GM12874 (cell line): ENCODE measurements around the gene EHD1.

ENCODE experiments used
- TF ChIP-seq, protein P1 (sequence below): IDR thresholded peaks from 2 replicates; pipeline ENCODE4 v1.5.1; 2011; ENCODE audit warnings: low read depth, mild to moderate bottlenecking, control low read depth, low read length, moderate library complexity; ENCODE audit not compliant: insufficient read depth

The EHD1 gene

DNA sequence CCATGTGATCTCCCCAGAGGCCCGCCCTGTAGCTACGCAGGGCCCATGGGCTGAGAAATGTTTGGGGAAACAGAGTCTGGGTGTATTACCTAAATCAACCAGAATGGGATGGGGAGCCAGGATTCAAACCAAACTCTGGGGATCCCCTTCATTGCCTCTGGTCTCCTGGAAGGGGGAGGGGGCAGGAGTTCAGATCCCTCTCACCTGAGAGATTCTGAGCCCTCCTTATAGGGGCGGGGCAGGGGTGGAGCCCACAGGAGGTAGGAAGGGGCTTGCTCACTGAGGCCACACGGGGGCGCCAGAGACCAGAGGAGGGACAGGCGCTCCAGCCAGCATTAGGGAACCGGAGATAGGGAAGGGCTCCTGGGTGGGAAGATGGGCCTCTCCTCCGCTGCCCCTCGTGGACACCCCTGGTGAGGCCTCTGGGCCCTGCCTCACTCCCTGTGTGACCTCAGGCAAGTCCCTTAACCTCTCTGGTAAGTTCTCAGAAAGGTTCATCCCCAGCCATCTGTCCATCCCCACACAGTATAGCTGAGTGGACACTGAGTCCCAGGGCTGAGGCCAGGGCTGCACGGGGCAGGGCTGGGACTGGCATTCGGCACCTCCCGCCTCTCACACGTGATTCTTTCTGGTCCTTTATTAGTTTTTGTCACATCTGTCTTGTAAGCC, 31.3 kb downstream of the EHD1 start:
- TF ChIP-seq, protein P1, sequence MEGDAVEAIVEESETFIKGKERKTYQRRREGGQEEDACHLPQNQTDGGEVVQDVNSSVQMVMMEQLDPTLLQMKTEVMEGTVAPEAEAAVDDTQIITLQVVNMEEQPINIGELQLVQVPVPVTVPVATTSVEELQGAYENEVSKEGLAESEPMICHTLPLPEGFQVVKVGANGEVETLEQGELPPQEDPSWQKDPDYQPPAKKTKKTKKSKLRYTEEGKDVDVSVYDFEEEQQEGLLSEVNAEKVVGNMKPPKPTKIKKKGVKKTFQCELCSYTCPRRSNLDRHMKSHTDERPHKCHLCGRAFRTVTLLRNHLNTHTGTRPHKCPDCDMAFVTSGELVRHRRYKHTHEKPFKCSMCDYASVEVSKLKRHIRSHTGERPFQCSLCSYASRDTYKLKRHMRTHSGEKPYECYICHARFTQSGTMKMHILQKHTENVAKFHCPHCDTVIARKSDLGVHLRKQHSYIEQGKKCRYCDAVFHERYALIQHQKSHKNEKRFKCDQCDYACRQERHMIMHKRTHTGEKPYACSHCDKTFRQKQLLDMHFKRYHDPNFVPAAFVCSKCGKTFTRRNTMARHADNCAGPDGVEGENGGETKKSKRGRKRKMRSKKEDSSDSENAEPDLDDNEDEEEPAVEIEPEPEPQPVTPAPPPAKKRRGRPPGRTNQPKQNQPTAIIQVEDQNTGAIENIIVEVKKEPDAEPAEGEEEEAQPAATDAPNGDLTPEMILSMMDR, result peak; percentile 92

GRCh38 chr11:64845129-64845775, 33.2 kb downstream of the EHD1 start:
- TF ChIP-seq, protein P1, result no peak

GRCh38 chr11:64844330-64845128, 33.9 kb downstream of the EHD1 start, which contains the start of gene CDC42BPG:
CDC42BPG (minus strand) TSS chr11:64844653; CDS start chr11:64844569, 84 bp downstream.
- TF ChIP-seq, protein P1, result peak; percentile 86

DNA sequence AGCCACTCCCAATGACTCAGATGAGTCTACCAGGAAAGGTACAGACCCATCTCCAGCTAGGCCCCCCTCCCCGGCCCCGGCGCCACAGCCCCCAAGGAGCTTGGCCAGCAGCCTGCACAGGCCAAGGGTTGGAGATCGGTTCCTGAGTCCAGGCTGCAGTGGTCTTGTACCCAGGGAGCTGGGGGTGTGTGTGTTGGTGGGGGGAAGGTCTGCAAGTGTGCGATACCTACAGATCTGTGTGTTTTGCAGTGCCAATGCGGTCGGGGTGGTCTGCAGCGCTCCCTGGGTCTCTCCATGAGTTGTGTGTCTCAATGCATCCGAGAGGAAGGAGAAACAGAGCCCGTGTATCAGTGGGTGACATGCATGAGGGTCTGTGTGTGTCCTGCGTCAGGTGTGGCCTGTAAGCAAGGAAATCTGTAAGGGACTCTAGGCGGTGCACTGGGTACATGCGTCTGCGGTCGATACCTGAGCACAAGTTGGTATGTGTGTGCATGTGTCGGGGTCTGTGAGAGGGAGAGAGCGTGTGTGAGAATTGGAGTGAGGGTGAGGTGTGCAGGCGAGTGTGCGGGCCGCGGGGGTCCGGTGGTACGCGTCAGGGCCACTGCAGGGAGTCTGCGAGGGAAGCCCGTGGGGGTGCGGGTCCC, 34.6 kb downstream of the EHD1 start:
- TF ChIP-seq, protein P1, result no peak

DNA sequence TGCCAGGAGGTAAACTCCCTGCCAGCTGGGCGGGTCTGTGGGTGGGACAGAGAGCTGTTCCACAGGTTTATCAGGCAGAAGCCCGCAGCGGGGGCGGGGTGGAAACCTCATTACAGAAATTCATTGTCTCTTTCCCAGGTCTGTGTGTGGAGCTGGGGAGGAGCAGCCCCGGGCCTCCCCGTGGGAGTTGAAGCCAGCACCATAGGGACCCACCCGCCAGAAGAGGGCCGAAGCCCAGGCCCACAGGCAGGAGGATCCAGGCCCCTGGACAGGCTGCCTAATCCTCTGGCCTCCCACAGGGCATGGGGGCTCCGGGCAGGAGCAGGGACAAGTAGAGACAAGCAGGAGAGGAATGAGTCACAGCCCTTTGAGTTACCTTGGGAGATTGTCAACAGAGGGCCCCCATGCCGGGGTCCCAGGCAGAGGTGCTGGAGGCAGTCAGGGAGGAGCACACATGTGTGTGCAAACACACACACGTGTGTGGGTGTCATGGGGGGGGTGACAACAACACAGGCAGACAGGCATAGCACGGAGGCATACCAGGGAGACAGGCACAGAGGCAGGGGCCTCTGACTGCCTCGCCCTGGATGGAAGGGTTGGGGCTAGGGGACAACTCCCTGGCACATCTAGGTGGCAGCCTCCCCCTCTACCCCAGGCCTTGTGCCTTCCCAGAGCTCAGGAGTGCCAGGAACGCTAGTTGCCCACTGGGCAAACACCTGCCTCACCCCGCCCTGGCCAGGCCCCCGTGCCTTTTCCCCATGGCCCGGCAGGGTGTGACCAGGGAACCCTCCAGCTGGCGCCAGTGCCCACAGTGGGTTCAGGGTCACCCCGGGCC, 35.4 kb downstream of the EHD1 start:
- TF ChIP-seq, protein P1, result no peak

- TF ChIP-seq, protein P1, result no peak
Observed at GRCh38 chr11:64842366-64842759, 36.1 kb downstream of the EHD1 start.
